GM19324 (cell line): ENCODE measurements around the gene ADGRF5.
"Not testable (repeated sequence)": the region's sequence is repeated elsewhere in the genome, so short reads cannot be mapped to it uniquely, and the experiment has no call there.

Experiments used
- ATAC-seq: cut with Tn5 transposase; IDR thresholded peaks from one replicate; pipeline ENCODE4 v1.9.1; 2021; ENCODE audit warnings: mild to moderate bottlenecking, moderate library complexity; ENCODE audit not compliant: unreplicated experiment, low FRiP score

Gene ADGRF5

DNA sequence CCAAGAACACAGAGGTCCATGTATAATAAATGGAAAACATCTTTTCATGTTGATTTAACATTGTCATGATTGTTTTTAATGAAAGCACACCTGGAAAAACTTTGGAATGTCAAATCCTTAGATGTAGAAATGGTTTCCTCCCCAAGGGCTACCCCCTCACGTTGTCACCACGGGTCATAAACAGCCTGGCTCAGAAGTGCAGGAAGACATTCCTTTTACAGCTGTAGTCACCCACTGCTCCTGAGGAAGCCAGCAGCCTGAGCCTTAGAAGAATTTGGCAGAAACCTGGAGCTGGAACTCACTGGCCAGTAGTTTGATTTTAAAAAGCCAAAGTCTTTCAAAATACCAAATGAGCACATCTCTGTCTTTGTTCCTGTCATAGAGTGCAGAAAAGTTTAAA, 23.7 kb downstream of the ADGRF5 start:
- no peak for ATAC-seq

DNA sequence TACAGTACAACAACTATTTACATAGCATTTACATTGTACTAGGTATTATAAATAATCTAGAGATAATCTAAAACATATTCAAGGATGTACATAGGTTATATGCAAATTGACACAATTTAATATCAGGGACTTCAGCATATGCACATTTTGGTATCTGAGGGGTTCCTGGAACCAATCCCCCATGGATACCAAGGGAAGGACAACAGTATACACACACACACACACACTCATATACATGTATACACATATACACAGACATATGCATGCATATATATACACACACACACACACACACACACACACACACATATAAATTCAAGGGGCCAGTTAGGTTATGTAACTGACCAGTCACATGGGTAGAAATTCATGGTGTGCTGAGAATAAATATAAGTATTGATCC, 24.9 kb downstream of the ADGRF5 start:
- no peak for ATAC-seq

DNA sequence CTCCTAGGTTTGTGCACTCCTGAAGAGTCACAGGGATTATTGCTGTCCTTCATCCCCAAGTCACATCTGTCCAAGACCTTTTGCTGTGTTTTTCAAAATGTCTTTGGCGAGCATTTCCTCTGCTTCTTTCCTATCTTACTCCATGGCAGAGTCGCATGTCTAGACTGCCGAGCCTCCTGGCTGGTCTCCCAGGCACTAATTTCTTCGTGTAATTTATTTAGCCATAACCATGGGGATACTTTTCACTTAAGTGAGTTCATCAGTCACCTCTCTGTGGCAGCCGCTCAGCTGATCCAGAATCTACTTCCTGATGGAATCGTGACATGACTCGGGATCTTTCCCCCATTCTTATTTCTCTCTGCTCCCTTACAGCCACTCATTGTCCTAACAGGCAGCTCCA, 25.8 kb downstream of the ADGRF5 start:
- no peak for ATAC-seq

DNA sequence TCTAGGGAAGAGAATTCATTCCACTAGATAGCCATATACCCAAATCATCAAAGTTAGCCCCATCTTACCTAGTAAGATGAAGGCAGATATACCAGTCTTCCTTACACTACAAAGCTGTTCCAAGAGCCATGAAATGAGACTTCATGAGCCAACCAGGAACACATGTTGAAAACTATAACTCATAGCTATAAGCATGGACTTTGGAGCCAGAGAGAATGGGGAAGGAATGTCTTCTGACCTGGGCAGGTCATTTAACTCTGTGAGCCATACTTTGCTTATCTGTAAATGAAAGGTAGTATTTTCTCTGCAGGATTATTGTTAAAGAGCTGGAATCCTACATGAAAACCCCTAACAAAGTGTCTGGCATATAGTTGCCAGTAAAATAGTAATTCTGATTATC, 27.3 kb downstream of the ADGRF5 start:
- ATAC-seq: no peak

DNA sequence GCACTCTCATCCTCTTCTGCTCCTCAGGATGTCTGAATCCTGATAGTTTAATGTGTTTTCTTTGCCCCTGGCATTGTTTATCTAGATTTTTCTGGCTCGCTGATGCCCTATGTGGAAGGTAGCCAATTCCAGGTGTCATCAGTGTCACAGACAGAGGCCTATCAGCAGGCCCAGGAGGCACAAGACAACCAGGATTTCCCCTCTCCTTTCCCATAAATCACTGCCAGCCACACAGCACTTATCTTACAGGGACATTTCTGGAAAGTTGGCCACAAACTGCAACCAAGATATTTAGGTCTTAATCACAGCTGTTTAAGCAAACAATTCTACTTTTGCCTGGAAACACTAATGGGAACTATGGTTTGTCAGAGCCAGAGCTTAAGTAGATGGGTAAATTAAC, 28.1 kb downstream of the ADGRF5 start:
- no peak for ATAC-seq

DNA sequence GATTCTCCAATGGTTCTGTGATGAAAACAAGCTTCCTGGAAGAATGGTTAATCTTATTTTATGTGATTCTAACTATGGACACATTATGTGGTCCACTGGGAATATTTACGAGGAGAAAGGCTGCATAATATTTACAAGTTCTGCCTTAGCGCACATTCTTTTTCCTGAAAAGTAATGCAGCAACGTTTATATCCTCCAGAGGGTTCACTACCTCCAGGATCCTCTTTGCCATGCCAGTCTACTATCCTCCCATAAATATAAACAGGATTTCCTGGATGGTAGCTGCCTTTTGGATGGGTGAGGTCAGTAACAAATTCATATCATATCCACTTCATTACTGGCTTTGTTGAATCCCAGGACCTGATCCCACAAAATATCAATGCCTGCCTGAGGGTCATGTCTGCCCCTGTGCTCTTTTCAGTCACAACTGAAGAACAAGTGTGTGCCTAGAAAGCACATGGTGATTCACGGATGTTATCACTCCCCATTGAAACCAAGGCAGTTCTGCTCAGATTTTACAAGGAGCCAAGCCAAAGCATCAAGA, 30.4 kb downstream of the ADGRF5 start:
- ATAC-seq: no peak

DNA sequence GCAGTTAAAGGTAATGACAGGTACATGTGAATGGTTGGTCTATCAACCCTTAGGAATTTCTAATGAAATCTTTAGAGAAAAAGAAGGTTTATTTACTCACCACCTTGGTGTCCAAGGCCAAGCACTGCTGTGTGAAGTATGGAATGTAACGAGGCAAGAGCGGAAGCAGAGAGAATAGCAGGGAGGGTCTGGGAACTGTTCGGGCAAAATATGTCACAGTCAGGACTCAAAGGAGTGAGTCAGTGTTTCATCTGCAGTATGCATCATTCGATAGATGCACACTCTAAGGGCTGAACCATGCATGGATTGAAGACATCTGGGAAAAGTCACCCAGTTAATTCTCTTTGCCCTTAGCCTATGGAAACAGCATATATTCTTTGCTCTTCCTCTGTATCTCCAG, 33.2 kb downstream of the ADGRF5 start:
- no peak for ATAC-seq

DNA sequence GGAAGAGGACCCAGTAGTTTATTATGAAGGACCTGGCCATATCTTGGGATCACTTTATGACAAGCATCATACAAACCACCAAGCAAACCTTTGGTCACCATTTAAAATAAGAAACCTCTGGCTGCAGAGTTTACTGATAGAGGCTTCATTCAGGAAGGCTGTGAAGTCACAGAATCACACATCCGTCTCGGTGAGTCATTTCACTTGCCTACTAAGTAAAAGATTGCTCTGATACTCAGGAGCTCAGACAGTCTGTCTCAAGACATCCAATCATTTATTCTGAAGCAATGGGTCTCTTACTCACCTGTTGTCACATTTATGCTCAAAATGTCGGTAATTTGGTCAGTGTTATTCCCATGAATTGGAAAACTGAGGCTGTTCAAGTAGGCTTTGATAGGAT, 33.7 kb downstream of the ADGRF5 start:
- ATAC-seq: no peak

DNA sequence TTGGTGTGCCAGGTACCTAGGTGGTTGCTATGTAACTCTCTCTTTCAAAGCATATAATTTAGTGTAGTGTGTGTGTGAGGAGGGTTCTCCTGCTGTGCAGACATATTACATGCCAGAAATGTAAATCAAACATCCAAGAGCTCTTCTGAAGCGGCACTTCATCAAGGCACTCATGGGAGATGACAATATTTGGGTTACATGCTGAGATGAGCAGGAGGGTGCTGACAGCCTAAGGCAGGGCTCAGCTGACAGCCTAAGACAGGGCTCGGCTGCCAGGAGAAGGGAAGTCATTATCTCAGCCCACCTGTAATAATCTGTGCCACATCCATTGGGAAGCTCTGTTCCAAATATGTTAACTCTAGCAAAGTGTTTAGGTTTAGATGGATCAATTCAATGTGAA, 39.1 kb downstream of the ADGRF5 start:
- ATAC-seq: no peak

DNA sequence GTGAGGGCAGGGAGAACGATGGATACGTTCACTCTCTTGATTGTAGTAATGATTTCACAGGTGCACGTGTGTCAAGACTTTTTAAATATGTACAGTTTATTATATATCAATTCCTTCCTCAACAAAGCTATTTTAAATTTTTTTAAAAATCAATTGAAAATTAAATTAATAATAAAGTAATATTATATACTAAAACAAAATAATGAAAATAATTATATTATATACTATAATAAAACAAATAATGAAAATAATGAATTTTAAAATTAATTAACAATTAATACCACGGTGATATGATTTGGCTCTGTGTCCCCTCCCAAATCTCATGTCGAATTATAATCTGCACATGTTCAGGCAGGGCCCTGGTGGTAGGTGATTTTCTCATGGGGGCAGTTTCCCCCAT, 42.7 kb downstream of the ADGRF5 start:
- no peak for ATAC-seq

DNA sequence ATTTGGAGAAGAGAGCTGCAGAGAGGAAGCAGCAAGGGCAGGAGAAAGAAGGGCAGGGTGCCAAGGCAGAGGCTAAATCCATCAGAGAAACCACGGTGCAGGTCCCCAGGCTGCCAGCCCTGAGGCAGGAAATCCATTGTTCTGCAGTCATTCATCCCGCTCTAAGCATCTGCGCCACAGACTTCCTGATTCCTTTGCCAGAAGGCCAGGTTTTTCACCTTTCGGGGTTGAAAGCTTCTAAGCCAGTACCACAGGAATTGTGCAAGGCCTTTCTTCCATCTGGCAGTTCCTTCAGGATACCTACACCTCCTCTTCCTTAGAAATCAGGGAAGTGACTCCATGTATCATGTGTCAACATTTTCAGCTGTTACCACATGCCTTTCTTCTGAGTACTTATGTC, 45.6 kb downstream of the ADGRF5 start:
- ATAC-seq: no peak

DNA sequence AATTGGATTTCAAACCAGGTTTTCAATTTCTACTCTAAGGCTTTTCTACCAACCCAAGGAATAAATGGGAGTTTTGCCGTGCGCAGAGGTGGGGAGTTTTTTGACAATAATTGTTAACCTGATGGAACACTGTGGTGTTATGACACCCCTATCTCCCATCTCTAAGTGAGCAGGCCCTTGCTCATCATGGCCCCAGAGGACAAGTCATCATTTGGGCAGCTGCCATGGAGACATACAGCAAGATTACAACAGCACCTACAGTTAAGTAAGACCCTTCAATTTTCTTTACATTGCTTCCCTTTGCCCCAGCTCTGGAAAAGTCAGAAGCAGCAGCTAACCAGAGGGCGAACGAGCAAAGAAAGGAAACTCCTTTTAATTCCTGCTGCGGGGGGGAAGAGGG, 54.3 kb downstream of the ADGRF5 start:
- no peak for ATAC-seq

DNA sequence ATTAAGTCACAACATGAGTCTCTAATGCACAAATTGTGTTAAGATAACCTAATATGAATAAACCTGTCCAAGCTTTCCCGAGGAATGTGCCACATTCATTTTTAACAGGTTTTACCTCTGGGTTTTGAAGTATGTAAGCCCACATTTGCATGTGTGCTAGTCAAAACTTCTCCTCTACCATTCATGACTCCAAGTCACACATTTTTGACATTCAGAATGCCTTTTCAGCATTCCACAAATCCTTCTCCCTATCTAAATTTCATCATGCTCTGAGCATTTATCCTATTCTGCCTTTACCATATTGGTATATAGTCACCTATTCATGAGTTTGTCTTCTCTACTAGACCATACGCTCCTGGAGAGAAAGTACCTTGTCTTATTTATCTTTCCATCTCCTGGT, 56.5 kb downstream of the ADGRF5 start:
- no peak for ATAC-seq

DNA sequence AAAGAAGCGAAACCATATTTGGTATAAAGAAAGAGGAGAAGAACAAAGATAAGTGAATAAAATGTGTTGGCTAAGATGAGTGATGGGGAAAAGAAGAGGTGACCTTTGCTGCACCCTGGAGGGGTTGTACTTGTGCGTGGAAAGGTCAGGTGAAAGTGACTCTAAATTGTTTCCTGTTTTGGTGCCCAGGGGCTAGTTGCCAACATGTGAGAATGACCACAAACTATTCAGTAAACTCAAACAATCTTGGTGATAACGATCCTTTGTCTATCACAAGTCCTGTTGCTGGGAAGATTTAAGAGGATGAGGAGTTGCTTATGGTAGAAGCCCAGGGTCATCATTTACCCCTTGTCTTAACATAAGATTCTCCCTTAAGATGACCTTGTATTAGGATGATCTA, 57.9 kb downstream of the ADGRF5 start:
- ATAC-seq: no peak

DNA sequence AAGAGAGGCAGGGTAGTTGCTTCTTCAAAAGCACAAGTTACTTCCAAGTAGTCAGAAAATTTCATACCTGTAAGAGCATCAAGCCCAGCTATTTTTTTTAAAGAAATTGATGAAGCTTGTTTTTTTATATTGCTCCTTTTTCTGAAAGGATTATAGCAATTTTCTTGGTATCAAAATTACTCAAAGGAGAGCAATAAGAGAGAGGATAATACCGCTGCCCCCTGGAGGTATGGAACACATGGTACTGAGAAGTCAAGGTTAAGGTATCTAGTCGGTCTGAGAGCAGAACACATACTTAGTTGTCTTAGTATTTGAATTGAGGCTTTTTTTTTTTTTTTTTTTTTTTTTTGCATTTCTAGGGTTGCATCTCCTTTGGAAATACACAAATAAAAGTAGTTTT, 59.4 kb downstream of the ADGRF5 start:
- no peak for ATAC-seq

DNA sequence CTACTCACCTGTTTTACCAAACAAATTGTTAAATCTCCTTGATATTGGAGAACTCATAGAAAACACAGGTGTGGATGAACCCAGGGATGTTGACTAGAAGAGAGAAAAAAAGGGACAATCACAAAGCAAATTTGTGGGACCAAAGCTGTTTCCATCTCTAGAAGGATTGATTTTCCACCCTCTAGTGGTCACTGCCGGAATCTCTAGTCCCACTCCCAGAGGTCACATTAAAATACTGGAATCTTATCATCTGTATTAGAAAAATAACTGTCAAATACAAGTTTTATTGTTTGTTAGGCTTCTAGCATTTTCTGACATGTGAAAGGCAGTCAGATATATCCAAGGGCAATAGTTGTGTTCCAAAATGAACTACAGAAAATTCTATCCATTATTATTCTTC, 65.8 kb downstream of the ADGRF5 start:
- ATAC-seq: not testable (repeated sequence)

DNA sequence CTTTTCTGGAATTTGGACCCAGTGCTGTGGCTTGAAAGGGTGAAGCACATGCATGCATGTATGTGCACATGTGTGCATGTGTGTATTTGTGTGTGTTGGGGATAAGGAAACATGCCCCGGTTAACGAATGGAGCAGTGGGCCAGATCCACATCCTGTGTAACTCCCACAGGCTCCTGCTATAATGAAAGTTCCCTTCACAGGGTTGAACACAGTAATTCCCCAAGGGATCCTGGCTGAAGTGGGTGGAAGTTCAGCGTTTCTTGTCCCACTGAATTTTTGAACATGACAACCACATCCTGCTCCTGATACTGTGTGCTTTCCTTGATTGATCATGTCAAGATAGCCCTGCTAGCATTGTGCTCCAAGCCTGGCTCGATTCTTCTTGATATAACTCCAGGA, 70.2 kb downstream of the ADGRF5 start:
- not testable (repeated sequence) for ATAC-seq

DNA sequence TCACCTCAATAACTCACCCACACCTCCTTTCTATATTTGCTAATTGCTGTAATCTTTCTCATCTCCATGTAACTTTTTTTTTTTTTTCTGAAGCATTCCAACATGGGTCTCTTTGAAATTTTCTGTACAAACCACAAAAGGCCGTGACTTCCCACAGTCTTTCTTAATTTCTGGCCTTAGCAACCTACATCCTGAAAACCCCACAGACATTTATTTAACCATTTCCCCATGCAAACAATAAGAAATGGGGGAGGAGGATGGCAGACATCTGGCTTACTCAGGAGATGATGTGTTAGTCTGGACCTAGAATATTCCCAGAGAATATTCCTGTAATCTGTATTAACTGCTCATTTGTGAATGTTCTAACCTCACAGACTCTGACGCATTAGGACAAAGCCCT, 70.9 kb downstream of the ADGRF5 start:
- no peak for ATAC-seq

DNA sequence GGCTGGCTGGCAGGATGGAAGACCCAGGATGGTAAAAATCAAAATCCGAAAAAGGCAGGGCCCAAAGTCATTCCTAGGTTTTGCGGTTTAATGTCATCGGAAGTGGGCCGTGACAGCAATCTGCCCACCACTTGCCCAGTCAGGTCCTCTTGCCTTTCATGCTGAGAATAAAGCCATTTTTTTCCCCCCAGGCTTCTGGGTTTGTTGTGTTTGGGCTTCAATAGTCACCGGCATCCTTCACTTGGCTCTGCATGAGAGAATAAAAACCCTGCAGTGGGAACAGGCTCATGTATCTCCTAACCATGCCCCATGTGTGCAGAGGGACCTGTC, 72.4 kb downstream of the ADGRF5 start:
- ATAC-seq: no peak

DNA sequence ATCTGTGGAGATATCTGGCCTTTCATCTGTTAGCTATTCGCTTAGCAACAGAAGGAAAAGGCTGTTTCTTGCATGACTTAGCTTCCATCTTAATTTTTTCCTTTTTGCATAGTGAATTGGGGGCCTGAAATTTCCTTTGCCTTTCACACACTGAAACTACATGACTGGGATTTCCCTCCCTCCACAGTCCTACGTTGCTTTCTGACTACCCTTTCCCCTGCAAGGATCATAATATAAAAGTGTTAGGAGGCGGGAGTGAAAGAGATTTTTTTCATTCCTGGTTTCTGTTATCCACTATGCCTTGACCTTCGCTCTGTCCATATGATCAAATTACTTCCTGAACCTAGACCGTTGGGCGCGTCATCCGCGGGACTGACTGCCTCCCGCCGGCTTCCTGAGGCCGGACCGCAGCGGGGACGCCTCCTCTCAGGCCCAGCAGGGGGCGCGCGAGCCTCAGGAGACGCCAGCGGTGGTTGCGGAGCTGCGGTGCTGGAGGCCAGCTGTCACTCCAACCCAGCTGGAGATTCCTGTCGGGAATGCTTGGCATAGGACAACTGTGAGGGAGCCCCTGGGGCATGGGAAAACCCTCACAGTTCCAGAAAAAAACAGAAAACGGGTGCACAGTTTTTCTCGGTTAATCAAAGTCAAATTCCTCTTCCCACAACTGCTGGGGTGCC, 72.9 kb downstream of the ADGRF5 start:
- ATAC-seq: no peak

DNA sequence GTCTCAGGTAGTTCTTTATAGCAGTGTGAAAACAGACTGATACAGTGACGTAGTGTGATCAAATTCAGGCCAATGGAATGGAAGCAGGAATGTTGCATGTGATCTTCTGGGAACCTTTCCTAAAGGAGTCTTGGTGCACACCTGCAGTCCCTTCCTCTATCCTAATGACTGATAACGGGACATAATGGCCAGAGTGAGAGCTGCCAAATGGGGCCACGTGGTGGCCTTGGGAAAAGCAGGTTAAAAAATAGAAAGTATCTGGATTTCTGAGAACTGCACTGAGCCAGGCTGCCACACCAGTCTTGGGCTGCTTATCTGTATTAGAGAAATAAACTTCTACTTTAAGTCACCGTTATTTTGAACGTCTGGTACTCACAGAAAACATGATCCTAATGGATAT, 76.6 kb downstream of the ADGRF5 start:
- no peak for ATAC-seq

DNA sequence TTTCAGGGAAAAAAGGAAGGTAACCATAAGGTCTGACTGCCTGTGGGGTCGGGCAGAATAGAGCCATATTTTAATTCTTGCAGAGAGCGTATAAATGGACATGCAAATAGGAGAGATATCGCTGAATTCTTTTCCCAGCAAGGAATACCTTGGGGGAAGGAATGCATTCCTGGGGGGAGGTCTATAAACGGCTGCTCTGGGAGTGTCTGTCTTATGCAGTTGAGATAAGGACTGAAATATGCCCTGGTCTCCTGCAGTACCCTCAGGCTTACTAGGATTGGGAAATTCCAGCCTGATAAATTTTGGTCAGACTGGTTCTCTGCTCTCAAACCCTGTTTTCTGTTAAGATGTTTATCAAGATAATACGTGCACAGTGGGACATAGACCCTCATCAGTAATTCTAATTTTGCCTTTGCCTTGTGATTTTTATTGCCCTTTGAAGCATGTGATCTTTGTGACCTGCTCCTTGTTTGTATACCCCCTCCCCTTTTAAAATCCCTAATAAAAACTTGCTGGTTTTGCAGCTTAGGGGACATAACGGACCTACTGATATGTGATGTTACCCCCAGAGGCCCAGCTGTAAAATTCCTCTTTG, 79.4 kb downstream of the ADGRF5 start:
- not testable (repeated sequence) for ATAC-seq

DNA sequence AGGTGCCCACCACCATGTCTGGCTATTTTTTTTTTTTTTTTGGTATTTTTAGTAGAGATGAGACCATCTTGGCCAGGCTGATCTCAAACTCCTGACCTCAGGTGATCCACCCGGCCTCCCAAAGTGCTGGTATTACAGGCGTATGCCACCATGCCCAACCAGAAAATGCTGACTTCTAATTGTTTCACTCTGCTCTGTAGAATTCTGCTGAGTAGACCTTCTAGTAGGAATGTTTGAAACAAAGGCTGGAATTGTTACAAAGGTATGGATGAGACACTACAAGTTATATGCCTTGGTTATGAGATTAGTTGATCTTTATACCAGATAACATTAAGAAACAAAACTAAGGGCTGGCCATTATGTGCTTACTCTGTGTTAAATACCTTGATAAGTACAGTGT, 83.7 kb downstream of the ADGRF5 start:
- ATAC-seq: no peak
